H1 (cell line): ENCODE data around the gene NR3C1. TPM values are rescaled to one million over a fixed set of nuclear protein-coding genes. Genes with fewer than 3 reads are reported as not detected.

Experiments used
- GABPA ChIP-seq: IDR thresholded peaks from 2 replicates; pipeline ENCODE4 v1.6.1; 2011; ENCODE audit warnings: mild to moderate bottlenecking, low read length, moderate library complexity, borderline replicate concordance; ENCODE audit not compliant: insufficient read depth
- PHF8 ChIP-seq: fragments of 200-600 bp; sonication (generic); conservative IDR thresholded peaks from 2 replicates; pipeline ENCODE4 v1.7.1; 2012; ENCODE audit warnings: low read depth, mild to moderate bottlenecking, inconsistent platforms, low read length, moderate library complexity
- polyA plus RNA-seq, 7 experiments: library from polyadenylated mRNA; depleted of rRNA in 3 of 7; stranded (reverse) in 5 of 7; unstranded in 2 of 7; fragments of >200 nt in 5 of 7; fragments of 200-250 nt in 2 of 7; gene quantifications; 1 replicate in 5 of 7; 2 replicates in 1 of 7; 4 replicates in 1 of 7; pipeline versions ENCODE4 v1.2.1 to v1.2.3, GENCODE V29; 2011 to 2013; ENCODE audit warnings: missing spikeins in 2 of 7, mixed read lengths in 2 of 7
- total RNA-seq: library from RNA; stranded (reverse); fragmentation: NEBNext Ultra II Directional; extraction: Animal tissue kit (Norgen Biotek cat#: 25700); gene quantifications from 2 replicates; pipeline ENCODE4 v1.2.1, GENCODE V29; 2021

The NR3C1 gene
- total and polyA plus RNA-seq, 2 of the 8 experiments (the other 6 are each of a cell fraction or from before 2014, with no cell fraction given) = 1.7 to 5.4 TPM

DNA sequence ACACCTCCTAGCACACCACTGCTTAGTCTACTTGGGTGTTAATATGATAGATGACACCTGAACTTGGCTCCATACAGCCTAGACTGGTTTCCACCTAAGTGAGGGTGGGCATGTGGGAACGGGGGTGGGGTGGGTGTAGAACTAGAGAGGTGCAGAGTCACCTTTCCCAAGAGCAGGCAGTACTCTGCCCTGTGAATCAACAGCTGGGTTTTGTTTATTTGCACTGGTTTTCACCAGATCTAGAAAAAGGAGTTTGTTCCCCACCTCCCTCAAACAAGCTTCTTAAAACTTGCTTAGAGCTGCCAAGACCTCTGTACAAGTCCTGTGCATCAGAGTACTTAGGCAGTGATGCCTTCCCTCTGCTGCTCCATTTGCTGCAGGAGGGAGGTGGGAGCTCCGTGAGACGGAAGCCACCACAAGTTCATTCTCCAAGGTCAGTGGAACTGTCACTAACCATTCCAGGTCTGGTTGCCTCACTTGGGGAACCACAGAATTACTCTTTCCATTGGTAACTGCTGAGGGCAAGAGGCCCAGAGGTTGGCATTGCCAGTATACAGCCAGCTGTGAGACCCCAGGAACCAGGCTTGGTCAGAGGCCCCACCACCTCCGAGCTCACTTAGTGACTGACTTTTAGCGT, 163.5 kb downstream of the NR3C1 start (continued):
- TF ChIP-seq PHF8 = no peak
- TF ChIP-seq GABPA = no peak
- TF ChIP-seq, all 59 proteins: peak for 0
